Activated naive CD8-positive, alpha-beta T cell treated with anti-CD3 and anti-CD28 coated beads for 36 hours (primary cell): ENCODE results near the gene PRDM10. TPM values are rescaled to one million over a fixed set of nuclear protein-coding genes. Genes with fewer than 3 reads are reported as not detected.

Experiments
- DNase-seq: peaks from one replicate; pipeline ENCODE4 v3.0.0; 2021
- H3K27ac Mint-ChIP-seq: one replicate; pipeline ENCODE4 v1.8.0; 2022; ENCODE audit warnings: mild to moderate bottlenecking, moderate library complexity, mixed read lengths
- H3K27me3 Mint-ChIP-seq: one replicate; pipeline ENCODE4 v1.8.0; 2022; ENCODE audit warnings: mild to moderate bottlenecking, mixed read lengths
- H3K36me3 Mint-ChIP-seq: one replicate; pipeline ENCODE4 v1.8.0; 2021; ENCODE audit warnings: mild to moderate bottlenecking, mixed read lengths
- H3K4me1 Mint-ChIP-seq: one replicate; pipeline ENCODE4 v1.8.0; 2021; ENCODE audit warnings: mixed read lengths
- H3K4me3 Mint-ChIP-seq: one replicate; pipeline ENCODE4 v1.8.0; 2022; ENCODE audit warnings: mild to moderate bottlenecking, moderate library complexity, mixed read lengths
- H3K9me3 Mint-ChIP-seq: one replicate; pipeline ENCODE4 v1.8.0; 2022; ENCODE audit warnings: mixed read lengths
- total RNA-seq, 2 experiments: library from RNA; stranded (reverse); gene quantifications; one replicate each; pipeline ENCODE4 v1.2.3, GENCODE V29; 2021

PRDM10 gene
- total RNA-seq, 2 experiments from 2014 or later: 10.7 to 11.0 TPM

GRCh38 chr11:129998107-129998506, 4.5 kb downstream of the PRDM10 start:
- Mint-ChIP-seq H3K36me3 (peaks cover 13% of the 10 kb centered on the region), H3K4me3 (no peak overlapping the region)
- DNase-seq: no peak

GRCh38 chr11:129997513-129997912, 5.1 kb downstream of the PRDM10 start:
- Mint-ChIP-seq H3K4me3 (no peak overlapping the region), H3K4me1 (peaks cover 23% of the 10 kb centered on the region), H3K27ac (no peak overlapping the region), H3K9me3 (no peaks in the 10 kb centered on the region), H3K27me3 (no peaks in the 10 kb centered on the region), H3K36me3 (peaks cover 13% of the 10 kb centered on the region)
- DNase-seq: no peak

More at GRCh38 chr11:129998107-129998506, 4.5 kb downstream of the PRDM10 start:
- Mint-ChIP-seq H3K27me3 (no peaks in the 10 kb centered on the region), H3K4me1 (peaks cover 19% of the 10 kb centered on the region), H3K9me3 (no peaks in the 10 kb centered on the region), H3K27ac (no peak overlapping the region)

- peaks cover 24% of the 10 kb centered on the region for H3K4me1 Mint-ChIP-seq
- H3K9me3 Mint-ChIP-seq: no peaks in the 10 kb centered on the region
- no peaks in the 10 kb centered on the region for H3K27me3 Mint-ChIP-seq
- H3K4me3 Mint-ChIP-seq: no peak overlapping the region
- H3K27ac Mint-ChIP-seq: no peak overlapping the region
- no peak for DNase-seq
- H3K36me3 Mint-ChIP-seq: peaks cover 13% of the 10 kb centered on the region
Observed at GRCh38 chr11:129996113-129996870, 6.3 kb downstream of the PRDM10 start.

GRCh38 chr11:129995163-129995562, 7.5 kb downstream of the PRDM10 start:
- no peaks in the 10 kb centered on the region for H3K27me3 Mint-ChIP-seq

GRCh38 chr11:129992161-129992944, 10.3 kb downstream of the PRDM10 start:
- H3K4me1 Mint-ChIP-seq: peaks cover 11% of the 10 kb centered on the region
- H3K9me3 Mint-ChIP-seq: no peaks in the 10 kb centered on the region
- H3K27me3 Mint-ChIP-seq: no peaks in the 10 kb centered on the region
- peaks cover 11% of the 10 kb centered on the region for H3K36me3 Mint-ChIP-seq
- DNase-seq: peak; percentile 47
- H3K27ac Mint-ChIP-seq: no peak overlapping the region
- no peak overlapping the region for H3K4me3 Mint-ChIP-seq

More at GRCh38 chr11:129995163-129995562, 7.5 kb downstream of the PRDM10 start:
- peaks cover 17% of the 10 kb centered on the region for H3K4me1 Mint-ChIP-seq
- H3K4me3 Mint-ChIP-seq: no peak overlapping the region
- H3K9me3 Mint-ChIP-seq: no peaks in the 10 kb centered on the region
- H3K27ac Mint-ChIP-seq: no peak overlapping the region
- DNase-seq: no peak
- H3K36me3 Mint-ChIP-seq: peaks cover 13% of the 10 kb centered on the region

- no peaks in the 10 kb centered on the region for H3K9me3 Mint-ChIP-seq
- H3K27ac Mint-ChIP-seq: no peak overlapping the region
- no peak overlapping the region for H3K4me3 Mint-ChIP-seq
- no peaks in the 10 kb centered on the region for H3K36me3 Mint-ChIP-seq
- peaks cover 8% of the 10 kb centered on the region for H3K4me1 Mint-ChIP-seq
- no peaks in the 10 kb centered on the region for H3K27me3 Mint-ChIP-seq
- no peak for DNase-seq
Observed at GRCh38 chr11:129989149-129989813, 13.4 kb downstream of the PRDM10 start.

- Mint-ChIP-seq H3K36me3 (no peaks in the 10 kb centered on the region), H3K9me3 (no peaks in the 10 kb centered on the region), H3K4me3 (no peak overlapping the region), H3K4me1 (peaks cover 6% of the 10 kb centered on the region), H3K27ac (no peak overlapping the region), H3K27me3 (no peaks in the 10 kb centered on the region)
- no peak for DNase-seq
Observed at GRCh38 chr11:129987950-129988349, 14.7 kb downstream of the PRDM10 start.

GRCh38 chr11:129985823-129986222, 16.8 kb downstream of the PRDM10 start:
- no peak overlapping the region for H3K4me3 Mint-ChIP-seq
- no peak for DNase-seq
- H3K27ac Mint-ChIP-seq: no peak overlapping the region
- H3K4me1 Mint-ChIP-seq: no peaks in the 10 kb centered on the region
- H3K9me3 Mint-ChIP-seq: no peaks in the 10 kb centered on the region
- no peaks in the 10 kb centered on the region for H3K36me3 Mint-ChIP-seq
- no peaks in the 10 kb centered on the region for H3K27me3 Mint-ChIP-seq

GRCh38 chr11:129980086-129980485, 22.5 kb downstream of the PRDM10 start:
- Mint-ChIP-seq H3K4me1 (peaks cover 1% of the 10 kb centered on the region), H3K27ac (no peak overlapping the region), H3K4me3 (no peak overlapping the region), H3K27me3 (no peaks in the 10 kb centered on the region), H3K9me3 (no peaks in the 10 kb centered on the region), H3K36me3 (no peaks in the 10 kb centered on the region)
- DNase-seq: no peak

GRCh38 chr11:129979046-129979605, 23.5 kb downstream of the PRDM10 start:
- Mint-ChIP-seq H3K27me3 (no peaks in the 10 kb centered on the region), H3K36me3 (no peaks in the 10 kb centered on the region), H3K9me3 (no peaks in the 10 kb centered on the region), H3K4me3 (no peak overlapping the region), H3K4me1 (peaks cover 1% of the 10 kb centered on the region), H3K27ac (no peak overlapping the region)
- no peak for DNase-seq

- Mint-ChIP-seq H3K27me3 (no peaks in the 10 kb centered on the region), H3K4me1 (peaks cover 1% of the 10 kb centered on the region), H3K27ac (no peak overlapping the region), H3K4me3 (no peak overlapping the region), H3K36me3 (no peaks in the 10 kb centered on the region), H3K9me3 (no peaks in the 10 kb centered on the region)
- DNase-seq: no peak
Observed at GRCh38 chr11:129978447-129978846, 24.2 kb downstream of the PRDM10 start.

GRCh38 chr11:129976328-129976727, 26.3 kb downstream of the PRDM10 start:
- Mint-ChIP-seq H3K27ac (no peak overlapping the region), H3K4me1 (peaks cover 4% of the 10 kb centered on the region), H3K27me3 (no peaks in the 10 kb centered on the region), H3K9me3 (no peaks in the 10 kb centered on the region), H3K36me3 (no peaks in the 10 kb centered on the region), H3K4me3 (no peak overlapping the region)
- no peak for DNase-seq

GRCh38 chr11:129975543-129975942, 27.1 kb downstream of the PRDM10 start:
- no peak for DNase-seq
- Mint-ChIP-seq H3K36me3 (peaks cover 2% of the 10 kb centered on the region), H3K27me3 (no peaks in the 10 kb centered on the region), H3K9me3 (no peaks in the 10 kb centered on the region), H3K27ac (no peak overlapping the region), H3K4me3 (no peak overlapping the region), H3K4me1 (peaks cover 5% of the 10 kb centered on the region)

GRCh38 chr11:129974672-129975071, 28.0 kb downstream of the PRDM10 start:
- H3K4me3 Mint-ChIP-seq: no peak overlapping the region
- peaks cover 7% of the 10 kb centered on the region for H3K4me1 Mint-ChIP-seq
- no peaks in the 10 kb centered on the region for H3K9me3 Mint-ChIP-seq
- peaks cover 2% of the 10 kb centered on the region for H3K36me3 Mint-ChIP-seq
- DNase-seq: no peak
- H3K27ac Mint-ChIP-seq: no peak overlapping the region
- H3K27me3 Mint-ChIP-seq: no peaks in the 10 kb centered on the region

GRCh38 chr11:129974237-129974636, 28.4 kb downstream of the PRDM10 start:
- Mint-ChIP-seq H3K27ac (no peak overlapping the region), H3K27me3 (no peaks in the 10 kb centered on the region), H3K36me3 (peaks cover 2% of the 10 kb centered on the region), H3K4me3 (no peak overlapping the region), H3K4me1 (peaks cover 7% of the 10 kb centered on the region), H3K9me3 (no peaks in the 10 kb centered on the region)
- DNase-seq: no peak
